GM12878 (cell line): ENCODE results near the gene SYTL5. TPM values are rescaled to one million over a fixed set of nuclear protein-coding genes. Genes with fewer than 3 reads are reported as not detected.

Experiments used
- ATAC-seq: fragments of 200-7000 bp; cut with Tn5 transposase; 3 replicates; pipeline ENCODE4 v1.9.1; 2020; ENCODE audit warnings: mild to moderate bottlenecking, moderate library complexity
- BruUV-seq: library from RNA; stranded (reverse); fragments of 400-500 nt; replicated peaks from 2 replicates; lab custom pipeline; 2021; lab: Mats Ljungman, UMichigan
- CTCF ChIA-PET: fragments of 300-600 bp; sonication (Branson Sonifier 250); formaldehyde crosslinking; extraction: SDS; loops from one replicate; lab custom pipeline; 2021; ENCODE audit warnings: inconsistent platforms; lab: Yijun Ruan, JAX
- POLR2A ChIA-PET: fragments of 350-600 bp; formaldehyde crosslinking; extraction: SDS; loops from one replicate; lab custom pipeline; 2021; ENCODE audit warnings: inconsistent platforms; lab: Charles Lee
- RAD21 ChIA-PET: fragments of 300-600 bp; sonication (Branson Sonifier 250); formaldehyde crosslinking; loops from one replicate; lab custom pipeline; 2023; ENCODE audit warnings: antibody characterized with exemption; ENCODE audit not compliant: unreplicated experiment; lab: Charles Lee
- SMC1A ChIA-PET: fragments of 300-600 bp; sonication (Branson Sonifier 250); formaldehyde crosslinking; loops from one replicate; lab custom pipeline; 2023; ENCODE audit not compliant: unreplicated experiment, uncharacterized antibody; lab: Charles Lee
- DNase-seq: peaks from one replicate; pipeline ENCODE4 v3.0.0-alpha.2; 2011; ENCODE audit warnings: low read depth, low spot score
- FAIRE-seq: peaks from 3 replicates; lab custom pipeline; 2011; peaks lifted over from hg19 to GRCh38; lab: Jason Lieb, UNC
- H2AFZ ChIP-seq: 2 replicates; pipeline ENCODE4 v1.6.0; 2011; ENCODE audit warnings: low read depth, low read length, control low read depth; ENCODE audit not compliant: control insufficient read depth
- H3K27ac ChIP-seq: 2 replicates; pipeline ENCODE4 v1.5.1; 2011; ENCODE audit warnings: control low read depth; ENCODE audit not compliant: control insufficient read depth, insufficient read depth
- H3K27me3 ChIP-seq, 2 experiments: replicated peaks in 1 of 2; 2 replicates each; pipeline versions ENCODE4 v1.6.0 to v1.6.1; 2011; ENCODE audit warnings: low read length in 1 of 2; ENCODE audit not compliant: control insufficient read depth in 2 of 2, insufficient read depth in 2 of 2
- H3K36me3 ChIP-seq, 2 experiments: 2 replicates each; pipeline ENCODE4 v1.5.1; 2011; ENCODE audit warnings: low read length in 1 of 2; ENCODE audit not compliant: control insufficient read depth in 2 of 2, insufficient read depth in 2 of 2
- H3K4me1 ChIP-seq: 2 replicates; pipeline ENCODE4 v1.6.1; 2011; ENCODE audit warnings: mild to moderate bottlenecking, low read length, moderate library complexity, mixed read lengths; ENCODE audit not compliant: control insufficient read depth, insufficient read depth
- H3K4me2 ChIP-seq: 2 replicates; pipeline ENCODE4 v1.6.0; 2011; ENCODE audit warnings: control low read depth; ENCODE audit not compliant: control insufficient read depth, insufficient read depth
- H3K4me3 ChIP-seq: fragments of 200-600 bp; sonication (generic); 2 replicates; pipeline ENCODE4 v1.5.1; 2016
- H3K79me2 ChIP-seq: 2 replicates; pipeline ENCODE4 v1.6.0; 2011; ENCODE audit warnings: low read length; ENCODE audit not compliant: control insufficient read depth, insufficient read depth
- H3K9ac ChIP-seq: 2 replicates; pipeline ENCODE4 v1.8.0; 2011; ENCODE audit warnings: low read length, control low read depth, mixed read lengths; ENCODE audit not compliant: control insufficient read depth, insufficient read depth
- H3K9me3 ChIP-seq: replicated peaks from 3 replicates; pipeline ENCODE4 v1.5.1; 2011; ENCODE audit warnings: mild to moderate bottlenecking, low read length; ENCODE audit not compliant: control insufficient read depth, insufficient read depth
- H4K20me1 ChIP-seq: 2 replicates; pipeline ENCODE4 v1.6.0; 2011; ENCODE audit not compliant: control insufficient read depth, insufficient read depth
- BCL11A ChIP-seq: IDR thresholded peaks from 2 replicates; pipeline ENCODE4 v1.6.1; 2011; ENCODE audit warnings: low read depth, low read length
- CHD2 ChIP-seq: IDR thresholded peaks from 2 replicates; pipeline ENCODE4 v1.6.1; 2011; ENCODE audit warnings: low read depth, low read length, improper control_type of control experiment, borderline replicate concordance
- CHD4 ChIP-seq: fragments of 200-600 bp; sonication (generic); IDR thresholded peaks from 2 replicates; pipeline ENCODE4 v1.6.1; 2016; ENCODE audit warnings: mild to moderate bottlenecking
- ETV6 ChIP-seq, 2 experiments: fragments of 450-650 bp in 1 of 2; IDR thresholded peaks in 1 of 2; conservative IDR thresholded peaks in 1 of 2; 2 replicates each; pipeline ENCODE4 v1.6.1; 2014; ENCODE audit warnings: antibody characterized with exemption in 1 of 2, borderline replicate concordance in 1 of 2, low read depth in 1 of 2, mild to moderate bottlenecking in 1 of 2, moderate library complexity in 1 of 2
- HDGF ChIP-seq: fragments of 450-650 bp; IDR thresholded peaks from 2 replicates; pipeline ENCODE4 v1.6.1; 2016; ENCODE audit warnings: antibody characterized with exemption
- LARP7 ChIP-seq: fragments of 450-650 bp; IDR thresholded peaks from 2 replicates; pipeline ENCODE4 v1.6.1; 2017; ENCODE audit warnings: mild to moderate bottlenecking
- MEF2A ChIP-seq: IDR thresholded peaks from 2 replicates; pipeline ENCODE4 v1.6.1; 2011; ENCODE audit warnings: low read depth, mild to moderate bottlenecking, low read length, moderate library complexity; ENCODE audit not compliant: insufficient read depth
- MTA3 ChIP-seq: IDR thresholded peaks from 2 replicates; pipeline ENCODE4 v1.6.1; 2012; ENCODE audit warnings: low read length, inconsistent platforms, borderline replicate concordance
- MXI1 ChIP-seq: fragments of 150-350 bp; IDR thresholded peaks from 2 replicates; pipeline ENCODE4 v1.6.1; 2011; ENCODE audit warnings: low read depth, mild to moderate bottlenecking, inconsistent platforms, low read length, improper control_type of control experiment
- NFYA ChIP-seq: IDR thresholded peaks from 2 replicates; pipeline ENCODE4 v1.6.1; 2011; ENCODE audit warnings: low read depth, mild to moderate bottlenecking, low read length, improper control_type of control experiment, borderline replicate concordance
- PAX8 ChIP-seq: fragments of 450-650 bp; IDR thresholded peaks from 2 replicates; pipeline ENCODE4 v1.6.1; 2017; ENCODE audit warnings: mild to moderate bottlenecking, moderate library complexity
- POLR2AphosphoS5 ChIP-seq: IDR thresholded peaks from 2 replicates; pipeline ENCODE4 v1.6.1; 2011; ENCODE audit warnings: mild to moderate bottlenecking, low read length, inconsistent platforms
- POU2F2 ChIP-seq: IDR thresholded peaks from 3 replicates; pipeline ENCODE4 v1.6.1; 2011; ENCODE audit warnings: low read depth, mild to moderate bottlenecking, low read length, borderline replicate concordance
- TBL1XR1 ChIP-seq: IDR thresholded peaks from 2 replicates; pipeline ENCODE4 v1.6.1; 2012; ENCODE audit warnings: low read depth, low read length, improper control_type of control experiment
- ZNF207 ChIP-seq: fragments of 450-650 bp; IDR thresholded peaks from 2 replicates; pipeline ENCODE4 v1.6.1; 2014; ENCODE audit warnings: antibody characterized with exemption, mild to moderate bottlenecking, borderline replicate concordance
- WGBS: methylation state at CpG from one replicate; pipeline ENCODE4 v1.1.6; 2016; ENCODE audit warnings: low lambda C conversion rate; ENCODE audit not compliant: insufficient replicate concordance, insufficient coverage; ENCODE audit errors: missing lambda C conversion rate; 5-methylcytosine and 5-hydroxymethylcytosine counted together
- in situ Hi-C: fragments of 300-500 bp; cut with MboI; formaldehyde crosslinking; loops from 9 replicates; pipeline ENCODE4 v1.14.3; 2018; ENCODE audit warnings: mixed read lengths
- intact Hi-C: fragments of 100-400 bp; cut with micrococcal nuclease; formaldehyde crosslinking; loops from one replicate; pipeline ENCODE4 v1.14.2; 2022; ENCODE audit not compliant: unreplicated experiment
- polyA plus RNA-seq, 11 experiments: library from polyadenylated mRNA; depleted of rRNA in 4 of 11; unstranded in 6 of 11; stranded (reverse) in 5 of 11; fragments of >200 nt; fragmentation: Nextera tagmentation in 4 of 11; fragmentation: Illumina TruSeq in 1 of 11; extraction: Ambion mirVana in 4 of 11; extraction: Trizol in 1 of 11; gene quantifications; 1 replicate in 1 of 11; 2 replicates in 10 of 11; pipeline versions ENCODE4 v1.2.1 to v1.2.3, GENCODE V29; 2011 to 2016; ENCODE audit warnings: inconsistent platforms in 2 of 11, missing spikeins in 2 of 11, low read depth in 1 of 11
- total RNA-seq, 4 experiments: library from RNA; depleted of rRNA in 3 of 4; stranded (reverse); fragments of >200 nt in 3 of 4; fragmentation: Illumina TruSeq in 1 of 4; extraction: Trizol in 1 of 4; gene quantifications; 2 replicates each; pipeline versions ENCODE4 v1.2.1 to v1.2.3, GENCODE V29; 2013 to 2021
- TF ChIP-seq, protein P1 (sequence below): fragments of 450-650 bp; IDR thresholded peaks from 2 replicates; pipeline ENCODE4 v1.6.1; 2017; ENCODE audit warnings: mild to moderate bottlenecking, moderate library complexity
- TF ChIP-seq, protein P2 (sequence below): IDR thresholded peaks from 2 replicates; pipeline ENCODE4 v1.6.1; 2011; ENCODE audit warnings: low read depth, low read length, improper control_type of control experiment, borderline replicate concordance
- TF ChIP-seq, protein P3 (sequence below): IDR thresholded peaks from 2 replicates; pipeline ENCODE4 v1.6.1; 2011; ENCODE audit warnings: mild to moderate bottlenecking, low read depth, low read length, moderate library complexity; ENCODE audit not compliant: insufficient replicate concordance

The SYTL5 gene
- total and polyA plus RNA-seq, 10 of the 15 experiments (the other 5 are each of a cell fraction or from before 2014, with no cell fraction given), result 0.01 to 0.20 (median 0.04) TPM; not detected in 3

DNA sequence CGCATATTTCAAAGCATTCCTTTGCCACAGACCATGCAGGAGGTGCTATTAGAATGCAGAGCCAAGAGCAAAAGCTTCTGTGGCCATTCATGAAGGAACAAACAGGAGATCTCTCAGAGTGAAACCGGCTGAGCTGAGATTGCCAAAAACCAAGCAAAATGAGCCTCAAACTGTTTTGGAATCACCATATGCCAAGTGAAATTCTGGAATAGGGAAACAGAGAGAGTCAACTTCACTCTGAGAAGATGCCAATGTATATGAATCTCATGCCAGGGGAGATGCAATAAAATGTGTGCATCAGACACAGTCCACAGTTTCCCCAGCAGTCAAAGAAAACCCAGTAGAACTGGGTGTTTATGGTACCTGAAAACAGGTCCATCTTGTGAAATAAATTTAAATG, 172.0 kb downstream of the SYTL5 start:
- SMC1A ChIA-PET, result no interaction called here
- H4K20me1 ChIP-seq, result no peaks in the 10 kb centered on the region
- RAD21 ChIA-PET, result no interaction called here
- no peak for DNase-seq
- H3K9ac ChIP-seq, result no peak overlapping the region
- H3K9me3 ChIP-seq, result no peaks in the 10 kb centered on the region
- H3K79me2 ChIP-seq, result no peaks in the 10 kb centered on the region
- intact Hi-C loops, result loop anchor here (10.0 kb wide), 1 partner anchor 354 kb away; no protein-coding TSS in a partner anchor
- no peaks in the 10 kb centered on the region for H3K27me3 ChIP-seq
- H3K4me3 ChIP-seq, result no peak overlapping the region
- POLR2A ChIA-PET, result interaction anchor here (0.5 to 0.6 kb wide), 2 partner anchors 857 to 1748 kb away, joined by 3 to 7 read pairs; no protein-coding TSS in a partner anchor
- no peak for TF ChIP-seq HDGF
- no peak for TF ChIP-seq MXI1
- no peak for TF ChIP-seq POU2F2
- no peak for TF ChIP-seq ETV6 (conservative IDR thresholded peaks at IDR 0.05 in 1 of 2, IDR thresholded peaks at IDR 0.05 in 1 of 2; ENCODE audit: borderline replicate concordance in 1 of 2, low read depth in 1 of 2)
- no peak for TF ChIP-seq MEF2A
- TF ChIP-seq POLR2AphosphoS5, result no peak
- no peak for TF ChIP-seq NFYA
- TF ChIP-seq CHD2, result no peak
- TF ChIP-seq, protein P1, sequence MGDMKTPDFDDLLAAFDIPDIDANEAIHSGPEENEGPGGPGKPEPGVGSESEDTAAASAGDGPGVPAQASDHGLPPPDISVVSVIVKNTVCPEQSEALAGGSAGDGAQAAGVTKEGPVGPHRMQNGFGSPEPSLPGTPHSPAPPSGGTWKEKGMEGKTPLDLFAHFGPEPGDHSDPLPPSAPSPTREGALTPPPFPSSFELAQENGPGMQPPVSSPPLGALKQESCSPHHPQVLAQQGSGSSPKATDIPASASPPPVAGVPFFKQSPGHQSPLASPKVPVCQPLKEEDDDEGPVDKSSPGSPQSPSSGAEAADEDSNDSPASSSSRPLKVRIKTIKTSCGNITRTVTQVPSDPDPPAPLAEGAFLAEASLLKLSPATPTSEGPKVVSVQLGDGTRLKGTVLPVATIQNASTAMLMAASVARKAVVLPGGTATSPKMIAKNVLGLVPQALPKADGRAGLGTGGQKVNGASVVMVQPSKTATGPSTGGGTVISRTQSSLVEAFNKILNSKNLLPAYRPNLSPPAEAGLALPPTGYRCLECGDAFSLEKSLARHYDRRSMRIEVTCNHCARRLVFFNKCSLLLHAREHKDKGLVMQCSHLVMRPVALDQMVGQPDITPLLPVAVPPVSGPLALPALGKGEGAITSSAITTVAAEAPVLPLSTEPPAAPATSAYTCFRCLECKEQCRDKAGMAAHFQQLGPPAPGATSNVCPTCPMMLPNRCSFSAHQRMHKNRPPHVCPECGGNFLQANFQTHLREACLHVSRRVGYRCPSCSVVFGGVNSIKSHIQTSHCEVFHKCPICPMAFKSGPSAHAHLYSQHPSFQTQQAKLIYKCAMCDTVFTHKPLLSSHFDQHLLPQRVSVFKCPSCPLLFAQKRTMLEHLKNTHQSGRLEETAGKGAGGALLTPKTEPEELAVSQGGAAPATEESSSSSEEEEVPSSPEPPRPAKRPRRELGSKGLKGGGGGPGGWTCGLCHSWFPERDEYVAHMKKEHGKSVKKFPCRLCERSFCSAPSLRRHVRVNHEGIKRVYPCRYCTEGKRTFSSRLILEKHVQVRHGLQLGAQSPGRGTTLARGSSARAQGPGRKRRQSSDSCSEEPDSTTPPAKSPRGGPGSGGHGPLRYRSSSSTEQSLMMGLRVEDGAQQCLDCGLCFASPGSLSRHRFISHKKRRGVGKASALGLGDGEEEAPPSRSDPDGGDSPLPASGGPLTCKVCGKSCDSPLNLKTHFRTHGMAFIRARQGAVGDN, result no peak
- no peak for TF ChIP-seq TBL1XR1
- TF ChIP-seq ZNF207, result no peak
- TF ChIP-seq LARP7, result no peak
- TF ChIP-seq, protein P2, sequence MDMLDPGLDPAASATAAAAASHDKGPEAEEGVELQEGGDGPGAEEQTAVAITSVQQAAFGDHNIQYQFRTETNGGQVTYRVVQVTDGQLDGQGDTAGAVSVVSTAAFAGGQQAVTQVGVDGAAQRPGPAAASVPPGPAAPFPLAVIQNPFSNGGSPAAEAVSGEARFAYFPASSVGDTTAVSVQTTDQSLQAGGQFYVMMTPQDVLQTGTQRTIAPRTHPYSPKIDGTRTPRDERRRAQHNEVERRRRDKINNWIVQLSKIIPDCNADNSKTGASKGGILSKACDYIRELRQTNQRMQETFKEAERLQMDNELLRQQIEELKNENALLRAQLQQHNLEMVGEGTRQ, result no peak
- TF ChIP-seq MTA3, result no peak
- no peak for TF ChIP-seq CHD4
- TF ChIP-seq, protein P3, sequence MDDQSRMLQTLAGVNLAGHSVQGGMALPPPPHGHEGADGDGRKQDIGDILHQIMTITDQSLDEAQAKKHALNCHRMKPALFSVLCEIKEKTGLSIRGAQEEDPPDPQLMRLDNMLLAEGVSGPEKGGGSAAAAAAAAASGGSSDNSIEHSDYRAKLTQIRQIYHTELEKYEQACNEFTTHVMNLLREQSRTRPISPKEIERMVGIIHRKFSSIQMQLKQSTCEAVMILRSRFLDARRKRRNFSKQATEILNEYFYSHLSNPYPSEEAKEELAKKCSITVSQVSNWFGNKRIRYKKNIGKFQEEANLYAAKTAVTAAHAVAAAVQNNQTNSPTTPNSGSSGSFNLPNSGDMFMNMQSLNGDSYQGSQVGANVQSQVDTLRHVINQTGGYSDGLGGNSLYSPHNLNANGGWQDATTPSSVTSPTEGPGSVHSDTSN, result no peak
- no peak for TF ChIP-seq PAX8
- TF ChIP-seq BCL11A, result no peak
- TF ChIP-seq, all 136 proteins: peak for 0
- H3K4me1 ChIP-seq, result no peaks in the 10 kb centered on the region
- no peak overlapping the region for H2AFZ ChIP-seq
- in situ Hi-C loops, result loop anchor here (10.0 kb wide), 1 partner anchor 434 kb away; no protein-coding TSS in a partner anchor
- BruUV-seq, result no TSS peak
- H3K36me3 ChIP-seq, result no peaks in the 10 kb centered on the region
- no peak overlapping the region for H3K27ac ChIP-seq
- 11% methylated on average over 2 of the region's 2 CpGs for WGBS
- FAIRE-seq (no peak), ATAC-seq (no peak)
- CTCF ChIA-PET, result interaction anchor here (1.4 to 2.4 kb wide), 2 partner anchors 12 to 13 kb away, joined by 5 to 8 read pairs; no protein-coding TSS in a partner anchor
- H3K4me2 ChIP-seq, result no peak overlapping the region
